Hematopoietic multipotent progenitor cell treated with erythropoietin and hydrocortisone succinate and interleukin-3 and kit ligand, for 17 days (in vitro differentiated cells): ENCODE data around the gene MED13L.
A peak's percentile ranks its signal among the peaks of the same experiment; 100 is the strongest.

Experiments used
- DNase-seq: peaks from one replicate; pipeline ENCODE4 v3.0.0-alpha.2; 2015; ENCODE audit warnings: low spot score

MED13L gene

GRCh38 chr12:116210762-116211161 is 66.7 kb downstream of the MED13L start:
- no peak for DNase-seq

DNA sequence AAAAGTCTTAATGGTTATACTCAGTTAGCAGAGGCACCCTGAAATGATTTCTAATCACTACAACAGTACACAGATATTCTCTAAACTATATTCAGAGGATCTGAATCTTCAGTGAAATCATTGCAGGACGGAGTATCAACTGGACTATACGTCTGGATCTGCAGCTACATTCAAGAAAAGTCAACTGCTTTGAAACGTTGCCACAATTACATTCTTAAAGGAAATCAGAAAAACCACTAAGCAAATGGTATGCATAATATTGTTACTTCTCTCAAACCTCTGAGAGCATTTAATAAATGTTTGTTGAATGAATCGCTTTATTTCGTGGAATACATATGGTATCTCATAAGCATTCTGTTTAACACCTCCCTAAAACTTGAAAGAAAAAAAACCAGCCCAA is 67.4 kb downstream of the MED13L start:
- DNase-seq, result no peak

GRCh38 chr12:116209503-116209902 is 68.0 kb downstream of the MED13L start:
- no peak for DNase-seq

GRCh38 chr12:116207274-116207673 is 70.2 kb downstream of the MED13L start:
- DNase-seq, result no peak

DNA sequence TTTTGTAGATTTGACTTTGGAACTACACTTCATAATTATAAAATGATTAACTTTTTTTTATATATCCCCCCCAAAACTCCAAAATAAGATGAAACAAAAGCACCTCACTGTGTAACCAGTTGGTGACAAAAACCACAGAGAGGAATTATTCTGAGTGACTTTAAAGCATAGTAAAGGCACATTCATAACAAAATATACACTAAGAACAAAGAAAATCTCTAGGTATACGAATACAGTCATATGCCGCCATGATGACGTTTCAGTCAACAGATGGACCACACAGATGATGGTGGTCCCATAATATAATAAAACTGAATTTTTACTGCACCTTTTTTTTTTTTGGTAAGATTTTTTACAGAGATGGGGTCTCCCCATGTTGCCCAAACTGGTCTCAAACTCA is 70.7 kb downstream of the MED13L start:
- no peak for DNase-seq

DNA sequence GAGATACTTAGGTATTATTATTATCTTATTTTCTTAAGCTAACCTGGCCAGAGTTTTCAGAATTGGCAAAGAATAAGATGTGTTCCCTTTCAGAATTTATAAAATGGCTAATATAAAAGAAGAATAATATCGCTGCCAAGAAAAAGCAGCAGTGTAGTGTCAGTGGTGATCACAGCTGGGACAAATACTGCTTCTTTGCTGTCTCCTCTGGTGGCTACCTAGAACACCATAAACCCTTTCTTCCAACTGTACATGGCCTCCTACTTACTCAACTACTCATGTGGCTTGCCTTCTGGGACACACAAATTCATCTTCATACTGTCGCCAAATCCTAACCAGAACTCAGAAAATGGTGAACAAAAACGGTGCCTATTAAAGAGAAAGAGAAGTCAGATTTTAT is 72.7 kb downstream of the MED13L start:
- DNase-seq, result no peak

GRCh38 chr12:116204169-116204568 is 73.3 kb downstream of the MED13L start:
- DNase-seq, result no peak

- DNase-seq, result no peak
Measured at GRCh38 chr12:116202940-116203339, 74.6 kb downstream of the MED13L start.

DNA sequence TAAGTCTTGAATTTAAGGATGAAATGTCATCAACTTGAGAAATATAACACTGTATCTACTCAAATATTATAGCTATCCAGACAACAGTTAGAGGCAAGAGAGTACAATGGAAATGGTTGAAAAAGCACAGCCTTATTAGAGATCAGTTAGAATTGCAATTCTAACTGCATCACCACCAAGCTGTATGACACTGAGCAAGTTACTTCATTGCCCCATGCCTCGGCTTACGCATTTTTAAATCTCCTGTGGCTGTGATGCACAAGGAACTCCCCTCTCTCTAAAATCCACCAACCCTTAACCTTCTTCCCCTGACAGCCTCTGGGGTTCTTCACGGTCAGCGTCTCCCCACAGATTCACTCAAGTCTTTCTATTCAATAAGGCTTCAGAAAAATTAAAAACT is 75.1 kb downstream of the MED13L start:
- no peak for DNase-seq

DNA sequence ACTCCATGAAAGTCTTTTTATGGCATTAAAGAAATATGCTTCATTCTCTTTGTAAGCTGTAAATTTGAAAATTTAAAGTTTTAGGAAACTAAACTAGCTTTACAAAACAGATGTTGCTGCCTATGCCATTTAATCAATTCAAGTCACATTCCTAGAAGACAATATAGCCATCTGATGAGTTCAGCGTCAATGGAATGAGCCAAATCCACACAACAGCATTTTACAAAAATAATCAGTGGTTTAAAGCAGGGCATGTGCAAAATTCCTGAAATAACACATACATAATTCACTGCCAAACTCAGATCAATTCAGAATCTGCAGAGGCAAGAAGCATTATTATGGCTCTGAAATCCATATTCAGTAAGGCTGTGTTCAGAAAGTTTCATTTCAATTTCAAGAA is 75.6 kb downstream of the MED13L start:
- DNase-seq, result no peak

- DNase-seq, result no peak
Measured at GRCh38 chr12:116201359-116201758, 76.1 kb downstream of the MED13L start.

DNA sequence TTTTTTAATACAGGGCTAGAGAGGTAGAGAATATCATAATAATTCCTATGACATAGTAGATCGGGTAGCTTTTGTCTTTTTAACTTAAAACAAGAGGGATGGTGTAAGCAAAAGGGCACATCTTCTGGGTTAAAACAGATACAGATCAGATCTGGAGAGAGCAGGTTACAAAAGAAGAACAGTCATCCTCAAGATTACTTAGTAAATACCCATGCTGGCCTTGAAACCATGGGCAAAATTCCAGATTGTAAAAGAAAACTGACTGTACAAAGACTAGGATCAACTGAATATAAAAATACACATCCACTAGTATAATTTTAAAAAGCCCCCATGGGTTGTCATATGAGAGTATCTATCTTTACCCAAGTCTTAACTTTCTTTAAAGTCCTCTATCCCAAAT is 76.7 kb downstream of the MED13L start:
- no peak for DNase-seq

DNA sequence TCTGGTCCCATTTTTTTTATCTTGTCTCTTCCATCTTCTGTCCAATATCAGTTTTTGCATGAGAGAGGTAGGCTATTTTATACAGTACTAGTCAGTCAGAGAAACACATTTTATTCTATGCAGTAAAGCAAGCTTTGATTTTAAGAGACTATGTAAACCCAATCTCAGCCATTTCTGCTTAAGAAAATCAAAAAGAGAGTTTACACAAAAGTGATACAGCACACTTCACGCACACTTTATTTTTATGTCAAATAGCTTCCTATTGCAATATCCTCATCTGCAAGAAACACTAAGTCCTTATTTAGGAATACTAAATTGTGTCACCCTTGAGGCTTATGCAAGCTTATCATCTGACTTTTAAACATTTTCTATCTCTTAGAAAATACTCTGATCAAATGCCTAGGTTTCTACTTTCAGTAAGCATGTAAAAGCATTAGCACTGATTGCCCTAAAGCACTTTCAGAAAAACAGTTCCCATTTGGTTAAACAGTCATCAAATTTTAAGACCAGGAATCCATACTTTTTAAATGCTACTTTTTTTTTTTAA is 78.3 kb downstream of the MED13L start:
- no peak for DNase-seq

DNA sequence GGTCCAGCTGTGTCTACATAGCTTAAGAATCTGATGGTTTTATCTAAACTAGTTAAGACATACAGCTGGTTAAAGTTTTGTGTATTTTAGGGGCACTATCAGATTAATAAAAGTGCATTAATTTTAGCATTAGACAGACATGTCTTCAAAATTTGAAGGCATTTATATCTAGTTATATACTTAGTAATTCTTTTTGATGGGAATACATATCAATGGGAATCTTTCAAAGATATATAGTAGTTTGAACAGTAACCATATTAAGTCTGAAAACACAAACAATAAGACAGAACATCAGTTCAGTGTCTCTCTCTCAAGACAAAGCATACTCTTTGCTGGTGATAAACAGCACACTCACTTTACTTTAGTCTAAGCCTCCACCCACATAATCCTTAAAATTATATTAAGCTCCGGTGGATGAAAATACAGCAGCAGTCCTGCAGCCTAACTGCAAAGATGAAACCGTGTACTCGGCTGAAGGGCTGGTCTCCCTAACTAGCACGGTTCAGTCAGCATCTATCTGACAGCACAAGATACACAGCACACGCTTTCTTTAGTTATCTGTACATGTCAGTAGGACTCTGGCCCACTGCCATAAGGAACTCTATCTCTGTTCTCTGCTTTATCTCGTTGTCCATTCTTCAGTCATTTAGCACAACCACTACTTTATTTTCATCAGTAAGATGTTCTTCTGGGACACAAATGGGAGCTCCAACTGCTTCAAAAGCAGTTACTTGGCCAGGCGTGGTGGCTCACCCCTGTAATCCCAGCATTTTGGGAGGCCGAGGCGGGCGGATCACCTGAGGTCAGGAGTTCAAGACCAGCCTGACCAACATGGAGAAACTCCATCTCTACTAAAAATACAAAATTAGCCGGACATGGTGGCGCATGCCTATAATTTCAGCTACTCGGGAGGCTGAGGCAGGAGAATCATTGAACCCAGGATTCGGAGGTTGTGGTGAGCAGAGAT is 80.5 kb downstream of the MED13L start:
- peak; percentile 87 for DNase-seq

DNA sequence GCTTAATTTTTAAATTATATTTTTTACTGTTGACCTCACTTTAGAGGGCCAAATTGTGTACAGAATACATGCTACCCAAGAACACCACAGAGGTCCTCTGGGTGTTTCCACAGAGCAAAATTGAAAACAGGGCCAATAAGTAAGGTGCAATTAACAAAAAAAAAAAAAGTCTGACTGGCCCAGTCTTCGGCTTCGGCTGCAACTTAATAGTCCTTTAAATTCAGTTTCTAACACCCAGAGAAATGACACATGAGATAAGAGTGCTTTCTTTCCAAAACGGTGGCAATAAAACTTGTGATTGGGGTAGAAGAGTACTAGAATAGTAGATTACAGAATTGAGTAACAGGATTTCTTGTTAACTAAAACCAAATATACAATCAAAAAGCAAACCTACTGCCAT is 81.3 kb downstream of the MED13L start:
- peak; percentile 62 for DNase-seq

DNA sequence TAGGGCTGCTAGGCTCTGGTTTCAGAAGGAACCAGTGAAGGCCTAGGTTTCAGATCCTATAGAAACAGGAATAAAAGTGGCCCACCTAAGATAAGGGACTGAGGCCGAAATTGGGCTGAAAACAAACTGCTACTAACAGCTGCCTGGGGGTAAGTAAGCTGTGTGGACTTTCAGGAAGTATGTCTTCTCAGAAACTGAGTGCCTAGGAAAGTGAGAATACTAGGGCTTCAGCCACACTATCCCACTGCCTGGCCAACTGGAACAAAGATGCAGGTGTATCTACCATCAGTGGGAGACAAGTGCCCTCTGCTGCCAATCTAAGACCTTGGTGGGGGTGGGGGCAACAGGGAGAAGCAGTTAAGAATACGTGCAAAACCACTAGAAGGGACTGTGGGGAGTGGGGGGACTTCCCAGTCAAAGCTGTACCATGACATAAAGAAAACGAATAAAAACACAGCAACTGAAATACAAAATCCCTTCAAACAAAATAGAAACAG is 82.5 kb downstream of the MED13L start:
- DNase-seq, result peak; percentile 48

DNA sequence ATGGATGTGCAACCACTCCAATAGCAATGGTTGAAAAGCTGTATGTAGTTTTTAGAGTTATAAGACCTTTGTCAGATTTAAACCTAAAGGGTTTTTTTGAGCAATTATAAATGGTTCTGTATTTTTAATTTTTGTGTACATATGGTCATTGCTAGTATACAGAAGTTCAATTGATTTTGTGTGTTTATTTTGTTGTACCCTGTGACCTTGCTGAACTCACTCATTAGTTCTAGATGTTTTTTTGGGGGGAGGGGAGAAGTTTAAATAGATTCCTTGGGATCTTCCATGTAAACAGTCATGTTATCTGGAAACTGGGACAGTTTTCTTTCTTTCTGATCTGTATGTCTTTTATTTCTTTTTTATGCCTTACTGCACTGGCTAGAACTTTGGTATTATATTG is 87.8 kb downstream of the MED13L start:
- no peak for DNase-seq

DNA sequence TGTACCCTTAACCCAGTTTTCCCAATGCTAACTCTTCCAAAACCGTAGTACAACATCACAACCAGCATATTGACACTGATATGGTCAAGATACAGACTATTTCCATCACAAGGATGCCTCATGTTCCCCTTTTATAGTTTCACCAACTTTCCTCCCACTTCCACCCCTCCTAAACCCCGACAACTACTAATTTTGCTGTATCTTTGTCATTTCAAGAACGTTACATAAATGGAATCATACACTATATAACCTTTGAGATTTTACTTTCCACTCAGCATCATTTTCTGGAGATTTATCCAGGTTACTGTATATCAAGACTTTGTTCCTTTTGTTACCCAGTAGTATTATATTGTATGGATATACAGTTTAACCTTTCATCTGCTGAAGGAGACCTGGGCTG is 88.9 kb downstream of the MED13L start:
- DNase-seq, result no peak

DNA sequence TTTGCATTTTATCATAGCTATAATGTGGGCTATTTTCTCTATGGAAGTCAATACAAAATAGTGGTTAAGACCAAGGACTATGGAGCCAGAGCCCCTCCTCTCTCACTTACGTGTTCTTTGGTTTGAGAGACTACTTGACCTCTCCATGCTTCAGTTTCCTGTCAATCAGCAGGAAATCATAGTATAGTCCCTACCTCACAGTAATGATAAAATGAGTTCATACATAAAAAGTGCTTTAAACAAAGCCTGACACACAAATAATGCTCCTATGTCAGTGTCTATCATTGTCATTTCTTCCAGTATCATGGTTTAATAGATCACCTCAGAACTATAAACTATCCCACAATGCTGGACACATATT is 90.4 kb downstream of the MED13L start:
- no peak for DNase-seq

DNA sequence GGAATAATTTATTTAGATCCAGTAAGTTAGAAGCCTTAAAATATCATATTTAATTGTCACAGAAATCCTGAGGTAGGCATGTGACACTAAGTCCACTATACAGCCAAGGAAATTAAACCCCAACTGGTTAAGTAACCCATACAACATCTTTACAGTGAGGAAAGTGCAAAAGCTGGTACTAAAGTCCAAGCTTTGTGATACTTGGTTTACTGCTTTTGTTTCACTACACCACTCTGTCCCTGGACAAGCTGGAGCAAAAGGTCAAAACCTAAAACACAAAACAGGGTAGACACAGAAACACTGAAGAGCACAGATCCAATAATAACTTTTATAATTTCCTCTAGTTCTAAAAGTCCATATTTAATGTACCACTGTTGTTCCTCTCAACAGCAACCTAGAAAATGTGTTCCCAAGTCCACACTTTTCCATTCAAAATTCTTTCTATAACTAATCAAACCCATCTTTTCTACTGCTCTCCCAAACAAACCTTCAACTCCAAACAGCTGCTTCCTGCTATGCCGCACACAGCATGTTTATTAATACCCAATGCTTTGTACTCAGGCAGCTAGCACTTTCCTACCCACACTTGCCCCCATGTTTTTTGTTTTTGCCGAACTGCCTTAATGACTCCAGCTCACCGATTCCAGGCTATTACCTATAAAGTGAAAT is 90.9 kb downstream of the MED13L start:
- DNase-seq, result no peak

DNA sequence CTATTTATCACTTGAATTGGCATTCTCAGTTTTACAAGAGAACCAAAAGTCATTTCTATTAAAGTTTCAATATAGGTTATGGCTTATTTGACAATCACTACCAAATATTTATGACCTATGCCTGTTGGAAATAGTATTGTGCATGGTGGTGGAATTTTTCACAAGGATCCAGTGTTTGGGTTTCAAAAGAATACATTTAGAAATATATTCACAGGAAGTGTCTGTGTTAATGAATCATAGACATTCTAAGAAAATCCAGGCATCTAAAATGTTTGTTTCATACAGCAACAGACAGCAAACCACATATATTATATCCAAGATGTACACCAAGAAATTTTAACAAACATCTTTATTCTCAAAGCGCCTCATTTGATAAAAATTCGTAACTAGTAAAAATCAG is 92.7 kb downstream of the MED13L start:
- no peak for DNase-seq

- DNase-seq, result no peak
Measured at GRCh38 chr12:116183741-116184141, 93.8 kb downstream of the MED13L start.
